ENCODE data around the gene SPATA31A5.
"Not testable (repeated sequence)": the region's sequence is repeated elsewhere in the genome, so short reads cannot be mapped to it uniquely, and the experiment has no call there.

SPATA31A5 gene

GRCh38 chr9:60914107-60914506 is at the start of gene SPATA31A5:
Gene SPATA31A5, plus strand, starts transcription at chr9:60914407. Its CDS starts 29 bp downstream, at chr9:60914436.
- DNase-seq: not testable (repeated sequence)

GRCh38 chr9:60962990-60963350 is 48.8 kb downstream of the SPATA31A5 start:
- not testable (repeated sequence) for DNase-seq

- not testable (repeated sequence) for DNase-seq
These were observed 52.2 kb downstream of the SPATA31A5 start for GRCh38 chr9:60966382-60966781.

Data from amygdala (tissue), 56 donors.